Breast epithelium (tissue), 4 donors: ENCODE data around the gene PGGHG. TPM values are rescaled to one million over a fixed set of nuclear protein-coding genes. Genes with fewer than 3 reads are reported as not detected.
"Not testable (repeated sequence)": the region's sequence is repeated elsewhere in the genome, so short reads cannot be mapped to it uniquely, and the experiment has no call there.

Experiments
- DNase-seq, 2 donors: peaks; one replicate each; pipeline ENCODE4 v3.0.0-alpha.2; 2019; ENCODE audit warnings: low spot score in 2 of 2
- H3K27ac ChIP-seq, 2 donors: fragments of 200-600 bp; sonication (generic) in 1 of 2; one replicate each; pipeline ENCODE4 v1.5.1; 2016 to 2019; ENCODE audit warnings: mild to moderate bottlenecking in 1 of 2
- H3K27me3 ChIP-seq, 2 donors: fragments of 200-600 bp; sonication (generic) in 1 of 2; one replicate each; pipeline versions ENCODE4 v1.5.1 to v1.6.0; 2017 to 2019; ENCODE audit warnings: control low read depth in 1 of 2, mild to moderate bottlenecking in 1 of 2
- H3K36me3 ChIP-seq: fragments of 200-600 bp; one replicate; pipeline ENCODE4 v1.5.1; 2019
- H3K4me1 ChIP-seq, 2 donors: fragments of 200-600 bp; sonication (generic); one replicate each; pipeline ENCODE4 v1.5.1; 2016 to 2019; ENCODE audit warnings: control low read depth in 1 of 2
- H3K4me3 ChIP-seq, 3 donors: fragments of 200-600 bp; sonication (generic); 1 replicate in 2 of 3; 2 replicates in 1 of 3; pipeline ENCODE4 v1.5.1; 2016 to 2019; ENCODE audit warnings: mild to moderate bottlenecking in 3 of 3, moderate library complexity in 2 of 3
- H3K9me3 ChIP-seq, 2 donors: fragments of 200-600 bp; sonication (generic) in 1 of 2; one replicate each; pipeline ENCODE4 v1.5.1; 2016 to 2019; ENCODE audit warnings: control low read depth in 1 of 2
- CTCF ChIP-seq, 3 donors: fragments of 450-650 bp; IDR thresholded peaks; one replicate each; pipeline ENCODE4 v1.5.1; 2016 to 2017; ENCODE audit warnings: antibody characterized with exemption in 3 of 3, mild to moderate bottlenecking in 3 of 3, moderate library complexity in 3 of 3
- POLR2A ChIP-seq: fragments of 450-650 bp; IDR thresholded peaks from one replicate; pipeline ENCODE4 v1.6.1; 2016; ENCODE audit warnings: antibody characterized with exemption, mild to moderate bottlenecking, moderate library complexity
- POLR2AphosphoS5 ChIP-seq, 3 donors: sonication (generic); formaldehyde crosslinking; IDR thresholded peaks; one replicate each; pipeline ENCODE4 v1.6.1; 2017; ENCODE audit warnings: antibody characterized with exemption in 3 of 3
- intact Hi-C: fragments of 100-400 bp; cut with DNase I; formaldehyde crosslinking; loops from one replicate; pipeline ENCODE4 v1.15.1; 2023; ENCODE audit warnings: low total_unique reads
- total RNA-seq, 3 donors: library from RNA; depleted of rRNA; stranded (reverse); fragments of >200 nt; gene quantifications; one replicate each; pipeline ENCODE4 v1.1.0, GENCODE V29; 2016

Gene PGGHG
- total RNA-seq, 3 donors from 2014 or later = 13.0 to 63.9 (median 37.3) TPM

- intact Hi-C loops = no loop called here
- TF ChIP-seq POLR2A (no peak), POLR2AphosphoS5 (IDR thresholded peaks at IDR 0.05) (no peak), CTCF (IDR thresholded peaks at IDR 0.05) (no peak)
- Histone ChIP-seq H3K27me3 (no peaks in the 10 kb centered on the region), H3K9me3 (no peaks in the 10 kb centered on the region), H3K36me3 (no peaks in the 10 kb centered on the region), H3K4me3 (no peak overlapping the region), H3K4me1 (no peaks in the 10 kb centered on the region), H3K27ac (no peak overlapping the region)
- no peak for DNase-seq
Measured at GRCh38 chr11:259413-259812, 29.5 kb upstream of the PGGHG start.

- no peaks in the 10 kb centered on the region for H3K36me3 ChIP-seq
- intact Hi-C loops = no loop called here
- H3K9me3 ChIP-seq = no peaks in the 10 kb centered on the region
- no peak overlapping the region for H3K27ac ChIP-seq
- no peaks in the 10 kb centered on the region for H3K27me3 ChIP-seq
- no peak for DNase-seq
- TF ChIP-seq POLR2A (no peak), POLR2AphosphoS5 (IDR thresholded peaks at IDR 0.05) (no peak), CTCF (IDR thresholded peaks at IDR 0.05) (no peak)
- no peaks in the 10 kb centered on the region for H3K4me1 ChIP-seq
- H3K4me3 ChIP-seq = no peak overlapping the region
Measured at GRCh38 chr11:261624-262023, 27.3 kb upstream of the PGGHG start.

- Histone ChIP-seq H3K27me3 (no peaks in the 10 kb centered on the region), H3K4me1 (no peaks in the 10 kb centered on the region), H3K9me3 (no peaks in the 10 kb centered on the region), H3K36me3 (no peaks in the 10 kb centered on the region), H3K4me3 (peak overlapping the region in 1 of 3 donors; percentile 25), H3K27ac (no peak overlapping the region)
- TF ChIP-seq POLR2A = no peak
- no peak for TF ChIP-seq CTCF (IDR thresholded peaks at IDR 0.05)
- TF ChIP-seq POLR2AphosphoS5 (IDR thresholded peaks at IDR 0.05) = no peak
- DNase-seq = no peak
- intact Hi-C loops = no loop called here
Measured at GRCh38 chr11:266676-267439, 22.1 kb upstream of the PGGHG start.

- intact Hi-C loops = no loop called here
- no peak for DNase-seq
- H3K4me1 ChIP-seq = no peaks in the 10 kb centered on the region
- no peaks in the 10 kb centered on the region for H3K27me3 ChIP-seq
- H3K27ac ChIP-seq = peak overlapping the region; percentile 52 to 78
- no peaks in the 10 kb centered on the region for H3K36me3 ChIP-seq
- TF ChIP-seq POLR2AphosphoS5 (IDR thresholded peaks at IDR 0.05) (no peak), CTCF (IDR thresholded peaks at IDR 0.05) (no peak), POLR2A (no peak)
- peak overlapping the region; percentile 34 to 62 (median 37) for H3K4me3 ChIP-seq
- no peaks in the 10 kb centered on the region for H3K9me3 ChIP-seq
Measured at GRCh38 chr11:267491-267994, 21.4 kb upstream of the PGGHG start.

GRCh38 chr11:268716-269145 is 20.2 kb upstream of the PGGHG start:
- H3K9me3 ChIP-seq, H3K36me3 ChIP-seq, H3K4me1 ChIP-seq, H3K27me3 ChIP-seq, intact Hi-C loops, DNase-seq: not testable (repeated sequence)
- Histone ChIP-seq H3K4me3 (peak overlapping the region; percentile 9 to 62 (median 37)), H3K27ac (peak overlapping the region; percentile 52 to 78)
